Measurements from ENCODE around the gene C10orf143.

Gene C10orf143

GRCh38 chr10:130065251-130065650 is 45.4 kb downstream of the C10orf143 start:
- Histone ChIP-seq H3K4me2 (ENCODE audit: low read depth, low read length, poor library complexity, severe bottlenecking) (no peak overlapping the region), H3K27me3 (ENCODE audit: low read length) (no peaks in the 10 kb centered on the region), H3K36me3 (ENCODE audit: low read length) (no peaks in the 10 kb centered on the region), H3K27ac (ENCODE audit: low read depth, low read length) (no peak overlapping the region), H3K9me2 (replicated peaks; ENCODE audit: insufficient read depth, low read length) (no peaks in the 10 kb centered on the region), H2AFZ (ENCODE audit: low read depth, low read length, severe bottlenecking) (no peak overlapping the region), H3K79me2 (ENCODE audit: insufficient read depth, low read length) (no peaks in the 10 kb centered on the region), H3K9me3 (ENCODE audit: insufficient read depth, low read length) (no peaks in the 10 kb centered on the region), H3K4me3 (ENCODE audit: insufficient read depth, low read length, poor library complexity, severe bottlenecking) (no peak overlapping the region), H4K20me1 (ENCODE audit: low read depth, low read length) (no peaks in the 10 kb centered on the region), H3K9ac (ENCODE audit: low read length) (no peak overlapping the region), H3F3A (ENCODE audit: insufficient read depth) (no peaks in the 10 kb centered on the region)
- TF ChIP-seq CTCF (IDR thresholded peaks at IDR 0.05; ENCODE audit: insufficient read depth, low read length, poor library complexity, severe bottlenecking) (no peak), EZH2phosphoT487 (conservative IDR thresholded peaks at IDR 0.05; ENCODE audit: low read length) (no peak)

- Histone ChIP-seq H3K27me3 (ENCODE audit: low read length) (no peaks in the 10 kb centered on the region), H2AFZ (ENCODE audit: low read depth, low read length, severe bottlenecking) (no peak overlapping the region), H3K9ac (ENCODE audit: low read length) (no peak overlapping the region), H3K9me2 (replicated peaks; ENCODE audit: insufficient read depth, low read length) (no peaks in the 10 kb centered on the region), H3K27ac (ENCODE audit: low read depth, low read length) (no peak overlapping the region), H3K79me2 (ENCODE audit: insufficient read depth, low read length) (no peaks in the 10 kb centered on the region), H4K20me1 (ENCODE audit: low read depth, low read length) (no peaks in the 10 kb centered on the region), H3K4me3 (ENCODE audit: insufficient read depth, low read length, poor library complexity, severe bottlenecking) (no peak overlapping the region), H3F3A (ENCODE audit: insufficient read depth) (no peaks in the 10 kb centered on the region), H3K9me3 (ENCODE audit: insufficient read depth, low read length) (no peaks in the 10 kb centered on the region), H3K4me2 (ENCODE audit: low read depth, low read length, poor library complexity, severe bottlenecking) (no peak overlapping the region), H3K36me3 (ENCODE audit: low read length) (no peaks in the 10 kb centered on the region)
- TF ChIP-seq EZH2phosphoT487 (conservative IDR thresholded peaks at IDR 0.05; ENCODE audit: low read length), result no peak
- TF ChIP-seq CTCF (IDR thresholded peaks at IDR 0.05; ENCODE audit: insufficient read depth, low read length, poor library complexity, severe bottlenecking), result no peak
These were observed 45.8 kb downstream of the C10orf143 start for GRCh38 chr10:130064783-130065182.

- H3K27ac ChIP-seq (ENCODE audit: low read depth, low read length), result no peak overlapping the region
- H2AFZ ChIP-seq (ENCODE audit: low read depth, low read length, severe bottlenecking), result no peak overlapping the region
- no peak overlapping the region for H3K4me2 ChIP-seq (ENCODE audit: low read depth, low read length, poor library complexity, severe bottlenecking)
- H3K4me3 ChIP-seq (ENCODE audit: insufficient read depth, low read length, poor library complexity, severe bottlenecking), result no peak overlapping the region
- no peak for TF ChIP-seq CTCF (IDR thresholded peaks at IDR 0.05; ENCODE audit: insufficient read depth, low read length, poor library complexity, severe bottlenecking)
- H3K27me3 ChIP-seq (ENCODE audit: low read length), result no peaks in the 10 kb centered on the region
- H3K9me3 ChIP-seq (ENCODE audit: insufficient read depth, low read length), result no peaks in the 10 kb centered on the region
- H3K9me2 ChIP-seq (replicated peaks; ENCODE audit: insufficient read depth, low read length), result no peaks in the 10 kb centered on the region
- H3F3A ChIP-seq (ENCODE audit: insufficient read depth), result no peaks in the 10 kb centered on the region
- H4K20me1 ChIP-seq (ENCODE audit: low read depth, low read length), result no peaks in the 10 kb centered on the region
- no peak overlapping the region for H3K9ac ChIP-seq (ENCODE audit: low read length)
- no peaks in the 10 kb centered on the region for H3K36me3 ChIP-seq (ENCODE audit: low read length)
- H3K79me2 ChIP-seq (ENCODE audit: insufficient read depth, low read length), result no peaks in the 10 kb centered on the region
These were observed 47.7 kb downstream of the C10orf143 start for GRCh38 chr10:130062976-130063375.

- no peaks in the 10 kb centered on the region for H3K27me3 ChIP-seq (ENCODE audit: low read length)
- H3K27ac ChIP-seq (ENCODE audit: low read depth, low read length), result no peak overlapping the region
- H3K79me2 ChIP-seq (ENCODE audit: insufficient read depth, low read length), result no peaks in the 10 kb centered on the region
- no peaks in the 10 kb centered on the region for H3F3A ChIP-seq (ENCODE audit: insufficient read depth)
- no peak overlapping the region for H3K4me2 ChIP-seq (ENCODE audit: low read depth, low read length, poor library complexity, severe bottlenecking)
- H3K9me2 ChIP-seq (replicated peaks; ENCODE audit: insufficient read depth, low read length), result no peaks in the 10 kb centered on the region
- H3K4me3 ChIP-seq (ENCODE audit: insufficient read depth, low read length, poor library complexity, severe bottlenecking), result no peak overlapping the region
- H3K9ac ChIP-seq (ENCODE audit: low read length), result no peak overlapping the region
- H3K36me3 ChIP-seq (ENCODE audit: low read length), result no peaks in the 10 kb centered on the region
- H2AFZ ChIP-seq (ENCODE audit: low read depth, low read length, severe bottlenecking), result no peak overlapping the region
- no peaks in the 10 kb centered on the region for H3K9me3 ChIP-seq (ENCODE audit: insufficient read depth, low read length)
- TF ChIP-seq CTCF (IDR thresholded peaks at IDR 0.05; ENCODE audit: insufficient read depth, low read length, poor library complexity, severe bottlenecking), result no peak
- no peak for TF ChIP-seq EZH2phosphoT487 (conservative IDR thresholded peaks at IDR 0.05; ENCODE audit: low read length)
- no peaks in the 10 kb centered on the region for H4K20me1 ChIP-seq (ENCODE audit: low read depth, low read length)
These were observed 48.4 kb downstream of the C10orf143 start for GRCh38 chr10:130062201-130062600.
